K562 (cell line): Measurements from ENCODE around the gene NUTM1. TPM values are rescaled to one million over a fixed set of nuclear protein-coding genes. Genes with fewer than 3 reads are reported as not detected.

Source experiments
- ATAC-seq: fragments of 200-7000 bp; cut with Tn5 transposase; 3 replicates; pipeline ENCODE4 v1.9.1; 2020; ENCODE audit warnings: moderate library complexity
- BruUV-seq: library from RNA; stranded (reverse); fragments of 400-500 nt; replicated peaks from 2 replicates; lab custom pipeline; 2021; lab: Mats Ljungman, UMichigan
- CTCF ChIA-PET: fragments of 300-600 bp; formaldehyde crosslinking; extraction: SDS; loops from one replicate; lab custom pipeline; 2021; ENCODE audit warnings: low intra/inter-chr PET ratio; lab: Yijun Ruan, JAX
- POLR2A ChIA-PET: fragments of 300-600, 350-650 bp; sonication (Branson Sonifier 250); formaldehyde crosslinking; extraction: SDS; loops from one replicate; lab custom pipeline; 2021; ENCODE audit warnings: antibody characterized with exemption, inconsistent platforms; lab: Yijun Ruan, JAX
- DNase-seq, 4 experiments: peaks; one replicate each; pipeline versions ENCODE4 v3.0.0 to v3.0.0-alpha.2; 2011 to 2018; ENCODE audit warnings: low spot score in 3 of 4, mixed read lengths in 3 of 4; ENCODE audit errors: extremely low read depth in 1 of 4
- FAIRE-seq: peaks from 2 replicates; lab custom pipeline; 2011; peaks lifted over from hg19 to GRCh38; lab: Jason Lieb, UNC
- H2AFZ ChIP-seq: 2 replicates; pipeline ENCODE4 v1.6.0; 2011; ENCODE audit warnings: low read depth, low read length, control low read depth, inconsistent platforms
- H3K27ac ChIP-seq: fragments of 200-600 bp; 3 replicates; pipeline ENCODE4 v1.8.0; 2011; ENCODE audit warnings: low read depth, mild to moderate bottlenecking, control low read depth, inconsistent platforms, low read length, moderate library complexity, mixed read lengths; ENCODE audit errors: extremely low read depth
- H3K27me3 ChIP-seq, 2 experiments: fragments of 300-600 bp in 1 of 2; 2 replicates in 1 of 2; 3 replicates in 1 of 2; pipeline versions ENCODE4 v1.6.0 to v1.8.0; 2011; ENCODE audit warnings: inconsistent platforms in 2 of 2, low read length in 2 of 2, mild to moderate bottlenecking in 1 of 2, mixed read lengths in 1 of 2, moderate library complexity in 1 of 2; ENCODE audit not compliant: control insufficient read depth in 2 of 2, insufficient read depth in 2 of 2
- H3K36me3 ChIP-seq: fragments of 300-600 bp; 3 replicates; pipeline ENCODE4 v1.8.0; 2011; ENCODE audit warnings: mild to moderate bottlenecking, low read length, inconsistent platforms; ENCODE audit not compliant: control insufficient read depth, insufficient read depth
- H3K4me1 ChIP-seq, 2 experiments: fragments of 200-600 bp in 1 of 2; replicated peaks in 1 of 2; 2 replicates in 1 of 2; 3 replicates in 1 of 2; pipeline versions ENCODE4 v1.5.1 to v1.8.0; 2011; ENCODE audit warnings: inconsistent platforms in 2 of 2, low read length in 2 of 2, mild to moderate bottlenecking in 1 of 2, mixed read lengths in 1 of 2, moderate library complexity in 1 of 2; ENCODE audit not compliant: control insufficient read depth in 2 of 2, insufficient read depth in 2 of 2
- H3K4me2 ChIP-seq: 2 replicates; pipeline ENCODE4 v1.6.1; 2011; ENCODE audit warnings: low read length, control low read depth, inconsistent platforms, mixed read lengths; ENCODE audit not compliant: insufficient read depth
- H3K4me3 ChIP-seq: fragments of 200-600 bp; sonication (generic), shearing (Covaris generic); 2 replicates; pipeline ENCODE4 v1.5.1; 2016; ENCODE audit warnings: control low read depth, inconsistent platforms
- H3K79me2 ChIP-seq: fragments of 200-600 bp; 3 replicates; pipeline ENCODE4 v1.8.0; 2011; ENCODE audit warnings: low read length, inconsistent platforms; ENCODE audit not compliant: control insufficient read depth, insufficient read depth
- H3K9ac ChIP-seq, 2 experiments: 2 replicates each; pipeline versions ENCODE4 v1.6.0 to v1.6.1; 2011; ENCODE audit warnings: low read depth in 2 of 2, low read length in 2 of 2, control low read depth in 1 of 2, inconsistent platforms in 1 of 2, mild to moderate bottlenecking in 1 of 2, mixed read lengths in 1 of 2; ENCODE audit not compliant: insufficient read depth in 1 of 2
- H3K9me1 ChIP-seq: one replicate; pipeline ENCODE4 v1.6.0; 2011; ENCODE audit warnings: inconsistent platforms, mild to moderate bottlenecking, low read length, moderate library complexity; ENCODE audit not compliant: control insufficient read depth, insufficient read depth
- H3K9me3 ChIP-seq: replicated peaks from 2 replicates; pipeline ENCODE4 v1.5.1; 2011; ENCODE audit warnings: low read depth, low read length, inconsistent platforms; ENCODE audit not compliant: control insufficient read depth, insufficient read depth
- H4K20me1 ChIP-seq: replicated peaks from 2 replicates; pipeline ENCODE4 v1.6.1; 2011; ENCODE audit warnings: low read length, inconsistent platforms, mixed read lengths; ENCODE audit not compliant: control insufficient read depth, insufficient read depth
- ARID1B ChIP-seq: fragments of 450-650 bp; IDR thresholded peaks from 2 replicates; pipeline ENCODE4 v1.6.1; 2016; ENCODE audit warnings: antibody characterized with exemption, mild to moderate bottlenecking, inconsistent platforms
- BACH1 ChIP-seq: fragments of 200-800 bp; sonication (Bioruptor generic); IDR thresholded peaks from 2 replicates; pipeline ENCODE4 v1.6.1; 2016; ENCODE audit warnings: missing genetic modification characterization, missing compliant biosample characterization
- CBFA2T3 ChIP-seq: fragments of 450-650 bp; IDR thresholded peaks from 2 replicates; pipeline ENCODE4 v1.6.1; 2017
- E2F3 ChIP-seq: fragments of 250-450 bp; sonication (Bioruptor Pico); IDR thresholded peaks from 2 replicates; pipeline ENCODE4 v1.4.0; 2020; ENCODE audit warnings: mild to moderate bottlenecking
- MECOM ChIP-seq: fragments of 250-450 bp; sonication (Bioruptor Pico); IDR thresholded peaks from 2 replicates; pipeline ENCODE4 v1.8.0; 2022; ENCODE audit warnings: inconsistent platforms
- MEIS2 ChIP-seq: fragments of 450-650 bp; IDR thresholded peaks from 2 replicates; pipeline ENCODE4 v1.6.1; 2014; ENCODE audit warnings: mild to moderate bottlenecking; ENCODE audit not compliant: partially characterized antibody
- MYNN ChIP-seq, 2 experiments: sonication (generic); formaldehyde crosslinking in 1 of 2; IDR thresholded peaks; 2 replicates each; pipeline versions ENCODE4 v1.5.0 to v1.6.1; 2016 to 2020; ENCODE audit warnings: antibody characterized with exemption in 1 of 2, missing genetic modification reagents in 1 of 2
- NCOR1 ChIP-seq: fragments of 450-650 bp; IDR thresholded peaks from 2 replicates; pipeline ENCODE4 v1.6.1; 2016; ENCODE audit warnings: mild to moderate bottlenecking, moderate library complexity
- PBX2 ChIP-seq, 2 experiments: IDR thresholded peaks in 1 of 2; conservative IDR thresholded peaks in 1 of 2; 2 replicates each; pipeline ENCODE4 v1.6.1; 2016; ENCODE audit warnings: low read depth in 2 of 2, mild to moderate bottlenecking in 1 of 2, missing compliant biosample characterization in 1 of 2, missing genetic modification characterization in 1 of 2, moderate library complexity in 1 of 2
- PHF21A ChIP-seq: fragments of 450-650 bp; IDR thresholded peaks from 2 replicates; pipeline ENCODE4 v1.6.1; 2017; ENCODE audit warnings: low read depth, borderline replicate concordance
- PURB ChIP-seq: sonication (generic); formaldehyde crosslinking; IDR thresholded peaks from 2 replicates; pipeline ENCODE4 v1.9.0; 2021; ENCODE audit warnings: low read depth, mild to moderate bottlenecking, missing genetic modification reagents
- SAFB2 ChIP-seq: fragments of 200-400 bp; formaldehyde crosslinking; IDR thresholded peaks from 2 replicates; pipeline ENCODE4 v1.6.1; 2018; ENCODE audit warnings: borderline replicate concordance, low read length, low read depth, moderate library complexity; ENCODE audit not compliant: severe bottlenecking
- STAT5A ChIP-seq: IDR thresholded peaks from 2 replicates; pipeline ENCODE4 v1.6.1; 2012; ENCODE audit warnings: low read length, inconsistent platforms, borderline replicate concordance
- TAL1 ChIP-seq: fragments of 450-650 bp; IDR thresholded peaks from 2 replicates; pipeline ENCODE4 v1.6.1; 2016; ENCODE audit warnings: mild to moderate bottlenecking
- TCF3 ChIP-seq: sonication (generic); formaldehyde crosslinking; IDR thresholded peaks from 2 replicates; pipeline ENCODE4 v1.4.0; 2020; ENCODE audit warnings: mild to moderate bottlenecking, missing genetic modification reagents
- TEAD4 ChIP-seq, 2 experiments: sonication (generic) in 1 of 2; formaldehyde crosslinking in 1 of 2; IDR thresholded peaks; 2 replicates each; pipeline versions ENCODE4 v1.6.1 to v1.8.0; 2012 to 2022; ENCODE audit warnings: borderline replicate concordance in 1 of 2, inconsistent platforms in 1 of 2, low read length in 1 of 2, mild to moderate bottlenecking in 1 of 2, missing genetic modification reagents in 1 of 2
- WGBS: fragments of 100-300 bp; shearing (Covaris generic); methylation state at CpG from one replicate; pipeline ENCODE4 v1.1.6; 2016; ENCODE audit warnings: low coverage, mixed read lengths; ENCODE audit not compliant: insufficient coverage; ENCODE audit errors: missing lambda C conversion rate; 5-methylcytosine and 5-hydroxymethylcytosine counted together
- in situ Hi-C: fragments of 300-500 bp; cut with MboI; formaldehyde crosslinking; loops from 4 replicates; pipeline ENCODE4 v1.15.0; 2018; ENCODE audit warnings: inconsistent platforms, mixed read lengths
- intact Hi-C: fragments of 100-400 bp; cut with micrococcal nuclease; formaldehyde crosslinking; loops from 2 replicates; pipeline ENCODE4 v1.14.2; 2022
- polyA plus RNA-seq, 8 experiments: library from polyadenylated mRNA; depleted of rRNA in 4 of 8; stranded (reverse) in 5 of 8; unstranded in 3 of 8; fragments of >200 nt; fragmentation: Nextera tagmentation in 2 of 8; fragmentation: Illumina TruSeq in 1 of 8; extraction: Ambion mirVana in 2 of 8; extraction: Trizol in 1 of 8; gene quantifications; 2 replicates each; pipeline versions ENCODE4 v1.2.1 to v1.2.3, GENCODE V29; 2011 to 2014; ENCODE audit warnings: inconsistent platforms in 1 of 8, missing spikeins in 1 of 8
- total RNA-seq, 7 experiments: library from RNA; depleted of rRNA in 6 of 7; stranded (reverse); fragments of >200 nt in 6 of 7; fragmentation: Illumina TruSeq in 2 of 7; extraction: Trizol in 2 of 7; gene quantifications; 2 replicates each; pipeline versions ENCODE4 v1.2.1 to v1.2.3, GENCODE V29; 2011 to 2021; ENCODE audit warnings: low replicate concordance in 1 of 7
- TF ChIP-seq, protein P1 (sequence below): sonication (generic); formaldehyde crosslinking; IDR thresholded peaks from 2 replicates; pipeline ENCODE4 v1.8.1; 2022; ENCODE audit warnings: missing genetic modification reagents

The NUTM1 gene
- total and polyA plus RNA-seq, 9 of the 15 experiments (the other 6 are each of a cell fraction or from before 2014, with no cell fraction given): 0.01 to 0.05 (median 0.04) TPM; not detected in 4

DNA sequence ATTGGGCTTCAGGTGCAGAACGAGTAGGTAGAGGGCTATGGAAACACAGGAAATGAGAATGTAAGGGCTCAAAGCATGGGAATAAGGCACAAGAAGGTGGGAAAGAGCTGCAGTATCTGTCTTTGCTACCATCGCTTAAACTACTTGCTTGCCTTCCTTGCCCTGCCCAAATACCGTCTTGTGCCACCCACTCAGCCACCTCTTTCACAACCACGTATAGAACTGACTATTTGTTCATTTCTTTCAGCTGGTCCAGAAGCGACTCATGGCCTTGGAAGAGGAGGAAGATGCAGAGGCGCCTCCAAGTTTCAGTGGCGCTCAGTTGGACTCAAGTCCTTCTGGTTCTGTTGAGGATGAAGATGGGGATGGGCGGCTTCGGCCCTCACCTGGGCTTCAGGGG lies 12.1 kb downstream of the NUTM1 start (continued):
- TF ChIP-seq, protein P1, sequence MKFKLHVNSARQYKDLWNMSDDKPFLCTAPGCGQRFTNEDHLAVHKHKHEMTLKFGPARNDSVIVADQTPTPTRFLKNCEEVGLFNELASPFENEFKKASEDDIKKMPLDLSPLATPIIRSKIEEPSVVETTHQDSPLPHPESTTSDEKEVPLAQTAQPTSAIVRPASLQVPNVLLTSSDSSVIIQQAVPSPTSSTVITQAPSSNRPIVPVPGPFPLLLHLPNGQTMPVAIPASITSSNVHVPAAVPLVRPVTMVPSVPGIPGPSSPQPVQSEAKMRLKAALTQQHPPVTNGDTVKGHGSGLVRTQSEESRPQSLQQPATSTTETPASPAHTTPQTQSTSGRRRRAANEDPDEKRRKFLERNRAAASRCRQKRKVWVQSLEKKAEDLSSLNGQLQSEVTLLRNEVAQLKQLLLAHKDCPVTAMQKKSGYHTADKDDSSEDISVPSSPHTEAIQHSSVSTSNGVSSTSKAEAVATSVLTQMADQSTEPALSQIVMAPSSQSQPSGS (CRISPR knock-in tag): no peak
- no peak for TF ChIP-seq SAFB2

GRCh38 chr15:34357653-34358052 lies 14.5 kb downstream of the NUTM1 start:
- intact Hi-C loops (no loop called here), in situ Hi-C loops (no loop called here)
- peaks cover 29% of the 10 kb centered on the region; the same call in 1 of the 3 replicates for H3K36me3 ChIP-seq
- no peaks in the 10 kb centered on the region for H3K9me1 ChIP-seq
- ChIA-PET POLR2A (interaction anchor here (0.9 to 2.2 kb wide), 2 partner anchors 9 to 19 kb away, joined by 5 to 8 read pairs; partner anchors contain the start of gene LPCAT4), CTCF (interaction anchor here (1.0 kb wide), 1 partner anchor 14 kb away, joined by 3 read pairs; no protein-coding TSS in a partner anchor)
- no peak overlapping the region for H3K4me3 ChIP-seq
- peak in 1 of 4 experiments; percentile 23 for DNase-seq
- WGBS: 12% methylated on average over 1 of the region's 1 CpG
- H3K27ac ChIP-seq: no peak overlapping the region
- no peak overlapping the region for H2AFZ ChIP-seq
- BruUV-seq: no TSS peak
- H4K20me1 ChIP-seq: no peaks in the 10 kb centered on the region
- no peaks in the 10 kb centered on the region for H3K79me2 ChIP-seq
- no peak for FAIRE-seq
- H3K9me3 ChIP-seq: no peaks in the 10 kb centered on the region
- no peak overlapping the region for H3K9ac ChIP-seq
- no peak overlapping the region for H3K4me2 ChIP-seq
- peak; percentile 43; the same call in 2 of the 3 replicates for ATAC-seq
- peaks cover 0 to 2% of the 10 kb centered on the region in 2 experiments; a peak in 1 of 5 replicates for H3K4me1 ChIP-seq
- peaks cover 0 to 5% of the 10 kb centered on the region in 2 experiments; a peak in 2 of 5 replicates for H3K27me3 ChIP-seq
- TF ChIP-seq PHF21A: no peak
- TF ChIP-seq NCOR1: peak; percentile 16; the same call in 1 of the 2 replicates
- TF ChIP-seq TEAD4 (IDR thresholded peaks at IDR 0.05; ENCODE audit: low read length): 0 out of 2 replicates have a peak, but pooled peaks have one; percentile 32
- no peak for TF ChIP-seq TEAD4 (CRISPR knock-in tag; IDR thresholded peaks at IDR 0.05; ENCODE audit: borderline replicate concordance)
- TF ChIP-seq PBX2 (CRISPR knock-in tag; IDR thresholded peaks at IDR 0.05; ENCODE audit: low read depth): no peak
- peak; percentile 93 for TF ChIP-seq PBX2 (tag; conservative IDR thresholded peaks at IDR 0.05; ENCODE audit: low read depth)
- TF ChIP-seq CBFA2T3: peak; percentile 71
- no peak for TF ChIP-seq BACH1 (tag)
- peak; percentile 69; the same call in 1 of the 2 replicates for TF ChIP-seq MECOM (CRISPR knock-in tag)
- no peak for TF ChIP-seq E2F3 (CRISPR knock-in tag)
- no peak for TF ChIP-seq PURB (CRISPR knock-in tag)
- 0 out of 2 replicates have a peak, but pooled peaks have one; percentile 10 for TF ChIP-seq STAT5A
- TF ChIP-seq ARID1B: peak; percentile 34; the same call in 1 of the 2 replicates
- peak; percentile 44; the same call in 1 of the 2 replicates for TF ChIP-seq TAL1
- TF ChIP-seq MYNN (IDR thresholded peaks at IDR 0.05): no peak
- TF ChIP-seq MYNN (CRISPR knock-in tag; IDR thresholded peaks at IDR 0.05): no peak
- peak; percentile 93 for TF ChIP-seq MEIS2
- TF ChIP-seq TCF3: peak; percentile 54
